ENCODE results near the gene CLASRP.

DNA sequence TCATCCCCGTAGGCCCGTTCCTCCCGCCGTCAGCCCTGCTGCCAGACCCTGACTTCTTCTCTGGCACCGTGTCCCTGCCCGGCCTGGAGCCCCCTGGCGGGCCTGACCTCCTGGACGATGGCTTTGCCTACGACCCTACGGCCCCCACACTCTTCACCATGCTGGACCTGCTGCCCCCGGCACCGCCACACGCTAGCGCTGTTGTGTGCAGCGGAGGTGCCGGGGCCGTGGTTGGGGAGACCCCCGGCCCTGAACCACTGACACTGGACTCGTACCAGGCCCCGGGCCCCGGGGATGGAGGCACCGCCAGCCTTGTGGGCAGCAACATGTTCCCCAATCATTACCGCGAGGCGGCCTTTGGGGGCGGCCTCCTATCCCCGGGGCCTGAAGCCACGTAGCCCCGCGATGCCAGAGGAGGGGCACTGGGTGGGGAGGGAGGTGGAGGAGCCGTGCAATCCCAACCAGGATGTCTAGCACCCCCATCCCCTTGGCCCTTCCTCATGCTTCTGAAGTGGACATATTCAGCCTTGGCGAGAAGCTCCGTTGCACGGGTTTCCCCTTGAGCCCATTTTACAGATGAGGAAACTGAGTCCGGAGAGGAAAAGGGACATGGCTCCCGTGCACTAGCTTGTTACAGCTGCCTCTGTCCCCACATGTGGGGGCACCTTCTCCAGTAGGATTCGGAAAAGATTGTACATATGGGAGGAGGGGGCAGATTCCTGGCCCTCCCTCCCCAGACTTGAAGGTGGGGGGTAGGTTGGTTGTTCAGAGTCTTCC is 1.3 kb upstream of the CLASRP start:
- TF ChIP-seq CTCF (conservative IDR thresholded peaks at IDR 0.05; ENCODE audit: low read length) (no peak), EZH2phosphoT487 (IDR thresholded peaks at IDR 0.05; ENCODE audit: borderline replicate concordance, low read depth, low read length) (no peak)
